Common myeloid progenitor, CD34-positive (primary cell): ENCODE measurements around the gene PRSS2.
"Not testable (repeated sequence)": the region's sequence is repeated elsewhere in the genome, so short reads cannot be mapped to it uniquely, and the experiment has no call there.

ENCODE experiments used
- CTCF ChIA-PET: fragments of 350-600 bp; sonication (Branson Sonifier 250); formaldehyde crosslinking; loops from one replicate; lab custom pipeline; 2021; ENCODE audit warnings: antibody characterized with exemption; lab: Charles Lee
- POLR2A ChIA-PET: fragments of 350-600 bp; sonication (Branson Sonifier 250); formaldehyde crosslinking; loops from one replicate; lab custom pipeline; 2021; ENCODE audit warnings: antibody characterized with exemption; lab: Charles Lee
- DNase-seq, 3 donors: peaks; one replicate each; pipeline versions ENCODE4 v3.0.0 to v3.0.0-alpha.2; 2013
- H3K27ac ChIP-seq, 2 experiments: 1 replicate in 1 of 2; 2 replicates in 1 of 2; pipeline ENCODE4 v1.7.0; 2013; ENCODE audit warnings: inconsistent platforms in 2 of 2, low read length in 2 of 2, mild to moderate bottlenecking in 2 of 2, low read depth in 1 of 2, moderate library complexity in 1 of 2; ENCODE audit not compliant: severe bottlenecking in 2 of 2, insufficient read depth in 1 of 2, poor library complexity in 1 of 2
- H3K27me3 ChIP-seq, 5 experiments: replicated peaks in 2 of 5; 1 replicate in 3 of 5; 2 replicates in 2 of 5; pipeline versions ENCODE4 v1.6.1 to v1.7.0; 2013; ENCODE audit warnings: low read length in 4 of 5, mild to moderate bottlenecking in 2 of 5, moderate library complexity in 2 of 5, inconsistent platforms in 1 of 5; ENCODE audit not compliant: insufficient read depth in 5 of 5, control insufficient read depth in 4 of 5
- H3K36me3 ChIP-seq, 4 experiments: 1 replicate in 2 of 4; 2 replicates in 2 of 4; pipeline versions ENCODE4 v1.6.1 to v1.7.0; 2013; ENCODE audit warnings: low read length in 3 of 4, control low read depth in 1 of 4, mild to moderate bottlenecking in 1 of 4; ENCODE audit not compliant: control insufficient read depth in 4 of 4, insufficient read depth in 4 of 4
- H3K4me1 ChIP-seq, 4 experiments: 1 replicate in 3 of 4; 2 replicates in 1 of 4; pipeline versions ENCODE4 v1.6.1 to v1.7.1; 2013; ENCODE audit warnings: low read length in 3 of 4, mild to moderate bottlenecking in 3 of 4, control low read depth in 1 of 4, inconsistent platforms in 1 of 4, moderate library complexity in 1 of 4; ENCODE audit not compliant: control insufficient read depth in 4 of 4, insufficient read depth in 4 of 4; ENCODE audit errors: control extremely low read depth in 1 of 4
- H3K4me3 ChIP-seq, 7 experiments: 1 replicate in 4 of 7; 2 replicates in 3 of 7; pipeline versions ENCODE4 v1.5.1 to v1.7.0; 2013; ENCODE audit warnings: mild to moderate bottlenecking in 7 of 7, low read length in 6 of 7, moderate library complexity in 6 of 7, inconsistent platforms in 2 of 7, low read depth in 2 of 7, control low read depth in 1 of 7; ENCODE audit not compliant: insufficient read depth in 4 of 7, control insufficient read depth in 1 of 7; ENCODE audit errors: extremely low read depth in 1 of 7
- H3K9me3 ChIP-seq, 5 experiments: 1 replicate in 4 of 5; 2 replicates in 1 of 5; pipeline versions ENCODE4 v1.6.1 to v1.7.1; 2013; ENCODE audit warnings: low read length in 4 of 5, mild to moderate bottlenecking in 2 of 5, inconsistent platforms in 1 of 5, low read depth in 1 of 5, moderate library complexity in 1 of 5; ENCODE audit not compliant: control insufficient read depth in 4 of 5, insufficient read depth in 2 of 5; ENCODE audit errors: control extremely low read depth in 1 of 5
- WGBS: methylation state at CpG from one replicate; pipeline ENCODE4 v1.1.5; 2013; ENCODE audit not compliant: insufficient coverage; 5-methylcytosine and 5-hydroxymethylcytosine counted together

The PRSS2 gene

GRCh38 chr7:142775351-142776115 lies 4.8 kb downstream of the PRSS2 start:
- H3K27ac ChIP-seq: not testable (repeated sequence)
- CTCF ChIA-PET: interaction anchor here (0.5 to 6.7 kb wide), 4 partner anchors 7 to 60 kb away, joined by 3 to 44 read pairs (median 7); partner anchors contain the start of gene PRSS1
- WGBS: 94% methylated on average over 5 of the region's 6 CpGs

GRCh38 chr7:142776206-142776844 lies 5.6 kb downstream of the PRSS2 start:
- H3K4me3 ChIP-seq: no peak overlapping the region
- 92% methylated on average over 7 of the region's 9 CpGs for WGBS
- CTCF ChIA-PET: interaction anchor here (1.8 to 2.4 kb wide), 2 partner anchors 27 to 64 kb away, joined by 5 to 7 read pairs; partner anchors contain the start of gene PRSS1
- no peaks in the 10 kb centered on the region for H3K36me3 ChIP-seq
- POLR2A ChIA-PET: no interaction called here
- H3K9me3 ChIP-seq: no peaks in the 10 kb centered on the region
- H3K27me3 ChIP-seq: no peaks in the 10 kb centered on the region
- DNase-seq: no peak
- no peak overlapping the region for H3K27ac ChIP-seq
- peaks cover 0 to 21% (median 12%) of the 10 kb centered on the region in 4 experiments for H3K4me1 ChIP-seq

More at GRCh38 chr7:142775351-142776115, 4.8 kb downstream of the PRSS2 start:
- H3K4me3 ChIP-seq, H3K27me3 ChIP-seq, DNase-seq, H3K36me3 ChIP-seq, POLR2A ChIA-PET, H3K9me3 ChIP-seq: not testable (repeated sequence)
- H3K4me1 ChIP-seq: peaks cover 0 to 29% (median 16%) of the 10 kb centered on the region in 4 experiments

GRCh38 chr7:142776845-142777225 lies 6.1 kb downstream of the PRSS2 start:
- H3K27ac ChIP-seq, POLR2A ChIA-PET, H3K27me3 ChIP-seq, DNase-seq, H3K9me3 ChIP-seq, H3K4me3 ChIP-seq, H3K36me3 ChIP-seq: not testable (repeated sequence)
- no CpG with 5 or more reads among the region's 2 CpGs for WGBS
- peaks cover 0 to 16% (median 9%) of the 10 kb centered on the region in 4 experiments for H3K4me1 ChIP-seq
- CTCF ChIA-PET: interaction anchor here (1.8 to 2.4 kb wide), 2 partner anchors 28 to 64 kb away, joined by 5 to 7 read pairs; partner anchors contain the start of gene PRSS1

GRCh38 chr7:142777318-142777717 lies 6.5 kb downstream of the PRSS2 start:
- H3K4me1 ChIP-seq: peaks cover 0 to 15% (median 6%) of the 10 kb centered on the region in 4 experiments
- no peaks in the 10 kb centered on the region for H3K9me3 ChIP-seq
- no peak for DNase-seq
- WGBS: no CpG with 5 or more reads among the region's 2 CpGs
- ChIA-PET POLR2A (no interaction called here), CTCF (interaction anchor here (0.7 to 1.8 kb wide), 3 partner anchors 49 to 145 kb away, joined by 3 to 7 read pairs (median 3); no protein-coding TSS in a partner anchor)
- no peak overlapping the region for H3K4me3 ChIP-seq
- no peaks in the 10 kb centered on the region for H3K27me3 ChIP-seq
- H3K36me3 ChIP-seq: no peaks in the 10 kb centered on the region
- H3K27ac ChIP-seq: no peak overlapping the region

- no peaks in the 10 kb centered on the region for H3K9me3 ChIP-seq
- H3K4me3 ChIP-seq: peak overlapping the region in 6 of 7 experiments; percentile 3 to 69 (median 56)
- 21% methylated on average over 19 of the region's 32 CpGs for WGBS
- no peaks in the 10 kb centered on the region for H3K27me3 ChIP-seq
- peaks cover 0 to 22% (median 13%) of the 10 kb centered on the region in 4 experiments for H3K4me1 ChIP-seq
- H3K36me3 ChIP-seq: no peaks in the 10 kb centered on the region
- H3K27ac ChIP-seq: peak overlapping the region in 1 of 2 experiments; percentile 49
- ChIA-PET POLR2A (interaction anchor here (0.7 to 2.2 kb wide), 7 partner anchors 26 to 198 kb away, joined by 3 to 9 read pairs (median 4); no protein-coding TSS in a partner anchor), CTCF (interaction anchor here (0.7 to 25.3 kb wide), 48 partner anchors 8 to 407 kb away, joined by 3 to 679 read pairs (median 5); partner anchors contain the start of gene PRSS2)
- peak; percentile 95 to 98 (median 96) for DNase-seq
Observed at GRCh38 chr7:142782922-142783900, 12.4 kb downstream of the PRSS2 start.

GRCh38 chr7:142784096-142784495 lies 13.3 kb downstream of the PRSS2 start:
- H3K36me3 ChIP-seq: no peaks in the 10 kb centered on the region
- H3K4me3 ChIP-seq: no peak overlapping the region
- peaks cover 0 to 29% (median 18%) of the 10 kb centered on the region in 4 experiments for H3K4me1 ChIP-seq
- ChIA-PET CTCF (interaction anchor here (1.0 to 25.3 kb wide), 21 partner anchors 9 to 362 kb away, joined by 3 to 679 read pairs (median 11); no protein-coding TSS in a partner anchor), POLR2A (interaction anchor here (0.8 kb wide), 1 partner anchor 25 kb away, joined by 3 read pairs; no protein-coding TSS in a partner anchor)
- no peaks in the 10 kb centered on the region for H3K9me3 ChIP-seq
- no peak overlapping the region for H3K27ac ChIP-seq
- peak; percentile 36 to 58 (median 54) for DNase-seq
- WGBS: 95% methylated on average over 6 of the region's 7 CpGs
- H3K27me3 ChIP-seq: no peaks in the 10 kb centered on the region
